HCT116 (cell line): ENCODE data around the gene PRLH. TPM values are rescaled to one million over a fixed set of nuclear protein-coding genes. Genes with fewer than 3 reads are reported as not detected.

ENCODE experiments used
- ATAC-seq: fragments of 200-7000 bp; cut with Tn5 transposase; 2 replicates; pipeline ENCODE4 v1.9.1; 2020; ENCODE audit warnings: mild to moderate bottlenecking, moderate library complexity
- BruUV-seq: library from RNA; stranded (reverse); fragments of 400-500 nt; replicated peaks from 2 replicates; lab custom pipeline; 2021; lab: Mats Ljungman, UMichigan
- CTCF ChIA-PET: fragments of 300-600 bp; sonication (Branson Sonifier 250); formaldehyde crosslinking; loops from one replicate; lab custom pipeline; 2021; ENCODE audit warnings: antibody characterized with exemption; lab: Charles Lee
- POLR2A ChIA-PET: fragments of 300-600, 350-600 bp; sonication (Branson Sonifier 250); formaldehyde crosslinking; loops from one replicate; lab custom pipeline; 2021; ENCODE audit warnings: antibody characterized with exemption; lab: Charles Lee
- RAD21 ChIA-PET, 2 experiments: fragments of 300-600 bp; sonication (Branson Sonifier 250); formaldehyde crosslinking; loops; one replicate each; lab custom pipeline; 2023; ENCODE audit warnings: low total read pairs in 2 of 2; ENCODE audit not compliant: uncharacterized antibody in 2 of 2, unreplicated experiment in 2 of 2, low non-redundant PET in 1 of 2; lab: Charles Lee
- DNase-seq: peaks from one replicate; pipeline ENCODE4 v3.0.0-alpha.2; 2010; ENCODE audit warnings: low read depth, low spot score
- H2AFZ ChIP-seq: fragments of 200-600 bp; shearing (Covaris generic), sonication (generic); 2 replicates; pipeline ENCODE4 v1.6.1; 2017; ENCODE audit warnings: low read depth, mixed run types, mixed read lengths, antibody characterized with exemption, low read length; ENCODE audit not compliant: poor library complexity, severe bottlenecking
- H3K27ac ChIP-seq: 2 replicates; pipeline ENCODE4 v1.5.1; 2012; ENCODE audit warnings: low read depth, low read length
- H3K27me3 ChIP-seq: fragments of 200-600 bp; sonication (generic); 2 replicates; pipeline ENCODE4 v1.6.1; 2016; ENCODE audit warnings: mixed run types, low read length, mixed read lengths; ENCODE audit not compliant: insufficient read depth
- H3K36me3 ChIP-seq, 2 experiments: fragments of 200-500 bp in 1 of 2; fragments of 200-600 bp in 1 of 2; sonication (Bioruptor generic) in 1 of 2; sonication (generic) in 1 of 2; 2 replicates each; pipeline versions ENCODE4 v1.5.1 to v1.6.1; 2014 to 2016; ENCODE audit warnings: low read length in 2 of 2, inconsistent platforms in 1 of 2, mixed read lengths in 1 of 2, mixed run types in 1 of 2; ENCODE audit not compliant: insufficient read depth in 2 of 2, control insufficient read depth in 1 of 2
- H3K4me1 ChIP-seq, 2 experiments: fragments of 200-600 bp in 1 of 2; sonication (generic) in 1 of 2; 2 replicates each; pipeline versions ENCODE4 v1.5.1 to v1.6.1; 2012 to 2017; ENCODE audit warnings: low read length in 2 of 2, inconsistent platforms in 1 of 2, mild to moderate bottlenecking in 1 of 2, mixed read lengths in 1 of 2, mixed run types in 1 of 2, moderate library complexity in 1 of 2; ENCODE audit not compliant: insufficient read depth in 2 of 2, control insufficient read depth in 1 of 2
- H3K4me2 ChIP-seq: fragments of 200-600 bp; sonication (generic); 2 replicates; pipeline ENCODE4 v1.6.1; 2017; ENCODE audit warnings: mixed run types, low read length, mixed read lengths
- H3K4me3 ChIP-seq, 2 experiments: fragments of 200-600 bp in 1 of 2; sonication (generic) in 1 of 2; replicated peaks in 1 of 2; 2 replicates each; pipeline ENCODE4 v1.5.1; 2011 to 2016; ENCODE audit warnings: low read length in 2 of 2, control low read depth in 1 of 2, low read depth in 1 of 2, mild to moderate bottlenecking in 1 of 2, mixed read lengths in 1 of 2, mixed run types in 1 of 2
- H3K79me2 ChIP-seq: fragments of 200-600 bp; sonication (generic); 2 replicates; pipeline ENCODE4 v1.6.1; 2017; ENCODE audit warnings: mild to moderate bottlenecking, mixed run types, low read length, moderate library complexity, mixed read lengths; ENCODE audit not compliant: insufficient read depth
- H3K9ac ChIP-seq: fragments of 200-600 bp; sonication (generic); 2 replicates; pipeline ENCODE4 v1.6.1; 2016; ENCODE audit warnings: low read length, mixed read lengths
- H3K9me2 ChIP-seq: fragments of 200-600 bp; sonication (generic), shearing (Covaris generic); 2 replicates; pipeline ENCODE4 v1.6.1; 2017; ENCODE audit warnings: mixed run types, mild to moderate bottlenecking, moderate library complexity; ENCODE audit not compliant: insufficient read depth
- H3K9me3 ChIP-seq, 2 experiments: fragments of 200-500 bp in 1 of 2; fragments of 200-600 bp in 1 of 2; sonication (Bioruptor generic) in 1 of 2; sonication (generic) in 1 of 2; 2 replicates each; pipeline ENCODE4 v1.6.1; 2014 to 2017; ENCODE audit warnings: low read length in 2 of 2, mixed read lengths in 2 of 2, inconsistent platforms in 1 of 2, low read depth in 1 of 2, mild to moderate bottlenecking in 1 of 2, mixed run types in 1 of 2, moderate library complexity in 1 of 2; ENCODE audit not compliant: control insufficient read depth in 1 of 2, insufficient read depth in 1 of 2
- H4K20me1 ChIP-seq: fragments of 200-600 bp; sonication (generic), shearing (Covaris generic); 2 replicates; pipeline ENCODE4 v1.6.1; 2017; ENCODE audit warnings: mixed run types, mild to moderate bottlenecking, moderate library complexity; ENCODE audit not compliant: insufficient read depth
- ATF3 ChIP-seq: IDR thresholded peaks from 2 replicates; pipeline ENCODE4 v1.6.1; 2012
- CTCF ChIP-seq, 3 experiments: fragments of 200-600 bp in 1 of 3; sonication (generic) in 1 of 3; IDR thresholded peaks in 2 of 3; conservative IDR thresholded peaks in 1 of 3; 2 replicates each; pipeline ENCODE4 v1.5.1; 2012 to 2017; ENCODE audit warnings: low read depth in 2 of 3, low read length in 2 of 3, antibody characterized with exemption in 1 of 3, borderline replicate concordance in 1 of 3, control low read depth in 1 of 3, mild to moderate bottlenecking in 1 of 3, mixed read lengths in 1 of 3, mixed run types in 1 of 3, moderate library complexity in 1 of 3; ENCODE audit not compliant: insufficient read depth in 1 of 3
- EZH2phosphoT487 ChIP-seq: fragments of 200-600 bp; IDR thresholded peaks from 2 replicates; pipeline ENCODE4 v1.6.1; 2018; ENCODE audit warnings: antibody characterized with exemption, borderline replicate concordance
- MAX ChIP-seq: IDR thresholded peaks from 2 replicates; pipeline ENCODE4 v1.6.1; 2012
- POLR2A ChIP-seq: IDR thresholded peaks from 2 replicates; pipeline ENCODE4 v1.7.0; 2011; ENCODE audit warnings: borderline replicate concordance; ENCODE audit not compliant: insufficient read depth, insufficient read length; ENCODE audit errors: extremely low read depth
- RAD21 ChIP-seq: IDR thresholded peaks from 2 replicates; pipeline ENCODE4 v1.6.1; 2012; ENCODE audit warnings: low read depth, mild to moderate bottlenecking
- REST ChIP-seq: IDR thresholded peaks from 2 replicates; pipeline ENCODE4 v1.6.1; 2012; ENCODE audit warnings: low read depth
- TCF7L2 ChIP-seq: IDR thresholded peaks from 2 replicates; pipeline ENCODE4 v1.7.0; 2011; ENCODE audit warnings: borderline replicate concordance, inconsistent platforms; ENCODE audit not compliant: insufficient read depth, insufficient read length; ENCODE audit errors: extremely low read depth
- YY1 ChIP-seq: IDR thresholded peaks from 2 replicates; pipeline ENCODE4 v1.6.1; 2011; ENCODE audit warnings: low read length, low read depth, moderate library complexity, mild to moderate bottlenecking; ENCODE audit not compliant: insufficient replicate concordance; ENCODE audit errors: extremely low read depth
- ZBTB33 ChIP-seq: IDR thresholded peaks from 2 replicates; pipeline ENCODE4 v1.6.1; 2011; ENCODE audit warnings: mild to moderate bottlenecking, low read length, moderate library complexity; ENCODE audit not compliant: insufficient replicate concordance; ENCODE audit errors: extremely low read depth
- ZNF274 ChIP-seq: fragments of 200-500 bp; sonication (Bioruptor generic); IDR thresholded peaks from 2 replicates; pipeline ENCODE4 v1.6.1; 2014; ENCODE audit warnings: mild to moderate bottlenecking, low read depth, low read length, inconsistent platforms
- intact Hi-C: fragments of 100-400 bp; cut with micrococcal nuclease; formaldehyde crosslinking; loops from 2 replicates; pipeline ENCODE4 v1.10.0; 2022
- total RNA-seq: library from RNA; stranded (reverse); gene quantifications from one replicate; pipeline ENCODE4 v1.2.1, GENCODE V29; 2021; ENCODE audit not compliant: unreplicated experiment

The PRLH gene
- total RNA-seq, 1 experiment from 2014 or later = not detected

- H3K36me3 ChIP-seq = peaks cover 0 to 4% of the 10 kb centered on the region in 2 experiments; a peak in 1 of 4 replicates
- no peak overlapping the region for H3K4me3 ChIP-seq
- no peak overlapping the region for H2AFZ ChIP-seq
- ATAC-seq = peak; percentile 90
- H3K79me2 ChIP-seq = no peaks in the 10 kb centered on the region
- no peaks in the 10 kb centered on the region for H3K9me2 ChIP-seq
- no peaks in the 10 kb centered on the region for H3K27me3 ChIP-seq
- no peak overlapping the region for H3K27ac ChIP-seq
- no peak for TF ChIP-seq ATF3
- no peak for TF ChIP-seq REST
- TF ChIP-seq MAX = no peak
- peak; percentile 93 to 98 (median 97) for TF ChIP-seq CTCF (IDR thresholded peaks at IDR 0.05 in 2 of 3, conservative IDR thresholded peaks at IDR 0.05 in 1 of 3; ENCODE audit: borderline replicate concordance in 1 of 3, insufficient read depth in 1 of 3, low read depth in 2 of 3, low read length in 2 of 3)
- peak; percentile 4 for TF ChIP-seq ZBTB33
- no peak for TF ChIP-seq EZH2phosphoT487
- no peak for TF ChIP-seq ZNF274
- TF ChIP-seq TCF7L2 = no peak
- TF ChIP-seq RAD21 = peak; percentile 99
- peak; percentile 26 for TF ChIP-seq YY1
- no peak for TF ChIP-seq POLR2A
- TF ChIP-seq, all 23 proteins: peak for 4
- Histone ChIP-seq H3K4me2 (peak overlapping the region; percentile 39; the same call in 1 of the 2 replicates), H3K9ac (no peak overlapping the region), H4K20me1 (no peaks in the 10 kb centered on the region), H3K4me1 (peaks cover 12 to 30% of the 10 kb centered on the region in 2 experiments), H3K9me3 (no peaks in the 10 kb centered on the region)
- RAD21 ChIA-PET = interaction anchor here (1.0 to 2.3 kb wide), 8 partner anchors 60 to 418 kb away, joined by 3 to 16 read pairs (median 9); no protein-coding TSS in a partner anchor
- BruUV-seq = no TSS peak
- CTCF ChIA-PET = interaction anchor here (0.6 to 4.0 kb wide), 32 partner anchors 10 to 486 kb away, joined by 3 to 61 read pairs (median 4); partner anchors contain the start of genes COPS8 and MLPH
- DNase-seq = peak; percentile 79
- POLR2A ChIA-PET = interaction anchor here (1.1 kb wide), 1 partner anchor 150 kb away, joined by 3 read pairs; no protein-coding TSS in a partner anchor
- intact Hi-C loops = loop anchor here (1.0 to 2.0 kb wide), 5 partner anchors 60 to 418 kb away; no protein-coding TSS in a partner anchor
Observed at GRCh38 chr2:237572021-237572741, 5.8 kb downstream of the PRLH start.
